GM18867 (cell line): ENCODE results near the gene WDSUB1.

Source experiments
- ATAC-seq: cut with Tn5 transposase; IDR thresholded peaks from one replicate; pipeline ENCODE4 v1.9.1; 2021; ENCODE audit warnings: mild to moderate bottlenecking, moderate library complexity; ENCODE audit not compliant: unreplicated experiment

The WDSUB1 gene

GRCh38 chr2:159199761-159200465 lies 86.6 kb downstream of the WDSUB1 start:
- no peak for ATAC-seq

GRCh38 chr2:159199236-159199635 lies 87.3 kb downstream of the WDSUB1 start:
- no peak for ATAC-seq

GRCh38 chr2:159196393-159196925 lies 90.0 kb downstream of the WDSUB1 start:
- ATAC-seq: no peak

GRCh38 chr2:159195697-159196096 lies 90.8 kb downstream of the WDSUB1 start:
- ATAC-seq: no peak

GRCh38 chr2:159194241-159194640 lies 92.3 kb downstream of the WDSUB1 start:
- ATAC-seq: no peak

- ATAC-seq: no peak
These were observed 92.7 kb downstream of the WDSUB1 start for GRCh38 chr2:159193791-159194190.

GRCh38 chr2:159192371-159192918 lies 94.1 kb downstream of the WDSUB1 start:
- ATAC-seq: no peak

GRCh38 chr2:159188449-159188848 lies 98.1 kb downstream of the WDSUB1 start:
- no peak for ATAC-seq

GRCh38 chr2:159187106-159187505 lies 99.4 kb downstream of the WDSUB1 start:
- no peak for ATAC-seq

GRCh38 chr2:159186462-159186861 lies 100.0 kb downstream of the WDSUB1 start:
- peak; percentile 56 for ATAC-seq
